ENCODE data around the gene EPS8. TPM values are rescaled to one million over a fixed set of nuclear protein-coding genes. Genes with fewer than 3 reads are reported as not detected.
A peak's percentile ranks its signal among the peaks of the same experiment; 100 is the strongest.

EPS8 gene
- total and polyA plus RNA-seq, 2 experiments from 2014 or later, result 43.1 to 83.2 TPM

DNA sequence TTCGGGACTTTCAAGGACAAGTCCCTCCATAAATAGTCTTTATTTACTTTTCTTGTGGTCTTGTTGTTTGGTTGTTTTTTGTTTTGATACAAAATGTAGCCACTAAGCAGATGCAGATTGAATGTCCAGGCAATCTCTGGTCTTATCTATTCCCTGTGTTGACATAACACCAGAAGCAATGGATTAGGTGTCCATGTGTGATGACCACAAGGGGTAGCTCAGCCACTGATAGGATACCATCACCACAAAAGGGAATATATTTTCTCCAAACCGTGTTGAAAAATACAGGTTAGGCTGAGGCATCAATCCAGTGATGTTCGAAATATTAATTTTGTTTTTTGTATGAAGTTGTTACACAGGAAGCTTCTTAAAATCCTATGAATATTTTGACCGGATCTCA, 196.3 kb downstream of the EPS8 start:
- H3K27me3 ChIP-seq, result no peaks in the 10 kb centered on the region
- DNase-seq (ENCODE audit: low spot score), result no peak
- WGBS (ENCODE audit: low lambda C conversion rate, missing lambda C conversion rate), result 67% methylated on average over 4 of the region's 4 CpGs
- no peaks in the 10 kb centered on the region for H4K20me1 ChIP-seq (ENCODE audit: insufficient read depth, poor library complexity, severe bottlenecking)
- no peaks in the 10 kb centered on the region for H3K79me2 ChIP-seq
- no peak overlapping the region for H2AFZ ChIP-seq
- H3K9me2 ChIP-seq (replicated peaks; ENCODE audit: insufficient read depth), result no peaks in the 10 kb centered on the region
- no peak overlapping the region for H3K4me2 ChIP-seq
- H3K27ac ChIP-seq, result no peak overlapping the region
- TF ChIP-seq, protein P1, sequence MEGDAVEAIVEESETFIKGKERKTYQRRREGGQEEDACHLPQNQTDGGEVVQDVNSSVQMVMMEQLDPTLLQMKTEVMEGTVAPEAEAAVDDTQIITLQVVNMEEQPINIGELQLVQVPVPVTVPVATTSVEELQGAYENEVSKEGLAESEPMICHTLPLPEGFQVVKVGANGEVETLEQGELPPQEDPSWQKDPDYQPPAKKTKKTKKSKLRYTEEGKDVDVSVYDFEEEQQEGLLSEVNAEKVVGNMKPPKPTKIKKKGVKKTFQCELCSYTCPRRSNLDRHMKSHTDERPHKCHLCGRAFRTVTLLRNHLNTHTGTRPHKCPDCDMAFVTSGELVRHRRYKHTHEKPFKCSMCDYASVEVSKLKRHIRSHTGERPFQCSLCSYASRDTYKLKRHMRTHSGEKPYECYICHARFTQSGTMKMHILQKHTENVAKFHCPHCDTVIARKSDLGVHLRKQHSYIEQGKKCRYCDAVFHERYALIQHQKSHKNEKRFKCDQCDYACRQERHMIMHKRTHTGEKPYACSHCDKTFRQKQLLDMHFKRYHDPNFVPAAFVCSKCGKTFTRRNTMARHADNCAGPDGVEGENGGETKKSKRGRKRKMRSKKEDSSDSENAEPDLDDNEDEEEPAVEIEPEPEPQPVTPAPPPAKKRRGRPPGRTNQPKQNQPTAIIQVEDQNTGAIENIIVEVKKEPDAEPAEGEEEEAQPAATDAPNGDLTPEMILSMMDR (IDR thresholded peaks at IDR 0.05; ENCODE audit: poor library complexity), result no peak
- no peak for TF ChIP-seq EZH2 (IDR thresholded peaks at IDR 0.05; ENCODE audit: borderline replicate concordance)
- no peak for TF ChIP-seq EZH2phosphoT487 (IDR thresholded peaks at IDR 0.05; ENCODE audit: low read depth, severe bottlenecking, unreplicated experiment)
- H3K4me3 ChIP-seq, result no peak overlapping the region
- H3K4me1 ChIP-seq (ENCODE audit: insufficient read depth), result no peaks in the 10 kb centered on the region
- H3K36me3 ChIP-seq (replicated peaks; ENCODE audit: insufficient read depth, low read depth), result no peaks in the 10 kb centered on the region
- H3K9me3 ChIP-seq (ENCODE audit: low read depth), result no peaks in the 10 kb centered on the region

GRCh38 chr12:15591811-15592210, 197.4 kb downstream of the EPS8 start:
- WGBS (ENCODE audit: low lambda C conversion rate, missing lambda C conversion rate), result 90% methylated on average over 5 of the region's 5 CpGs
- TF ChIP-seq EZH2phosphoT487 (IDR thresholded peaks at IDR 0.05; ENCODE audit: low read depth, severe bottlenecking, unreplicated experiment) (no peak), EZH2 (IDR thresholded peaks at IDR 0.05; ENCODE audit: borderline replicate concordance) (no peak)
- TF ChIP-seq, protein P1 (IDR thresholded peaks at IDR 0.05; ENCODE audit: poor library complexity), result no peak
- Histone ChIP-seq H2AFZ (no peak overlapping the region), H3K4me1 (ENCODE audit: insufficient read depth) (no peaks in the 10 kb centered on the region), H3K4me2 (no peak overlapping the region), H3K9me2 (replicated peaks; ENCODE audit: insufficient read depth) (no peaks in the 10 kb centered on the region), H3K36me3 (replicated peaks; ENCODE audit: insufficient read depth, low read depth) (no peaks in the 10 kb centered on the region), H3K27me3 (no peaks in the 10 kb centered on the region), H3K9me3 (ENCODE audit: low read depth) (no peaks in the 10 kb centered on the region), H4K20me1 (ENCODE audit: insufficient read depth, poor library complexity, severe bottlenecking) (no peaks in the 10 kb centered on the region), H3K4me3 (no peak overlapping the region), H3K79me2 (no peaks in the 10 kb centered on the region), H3K27ac (no peak overlapping the region)
- DNase-seq (ENCODE audit: low spot score), result no peak

DNA sequence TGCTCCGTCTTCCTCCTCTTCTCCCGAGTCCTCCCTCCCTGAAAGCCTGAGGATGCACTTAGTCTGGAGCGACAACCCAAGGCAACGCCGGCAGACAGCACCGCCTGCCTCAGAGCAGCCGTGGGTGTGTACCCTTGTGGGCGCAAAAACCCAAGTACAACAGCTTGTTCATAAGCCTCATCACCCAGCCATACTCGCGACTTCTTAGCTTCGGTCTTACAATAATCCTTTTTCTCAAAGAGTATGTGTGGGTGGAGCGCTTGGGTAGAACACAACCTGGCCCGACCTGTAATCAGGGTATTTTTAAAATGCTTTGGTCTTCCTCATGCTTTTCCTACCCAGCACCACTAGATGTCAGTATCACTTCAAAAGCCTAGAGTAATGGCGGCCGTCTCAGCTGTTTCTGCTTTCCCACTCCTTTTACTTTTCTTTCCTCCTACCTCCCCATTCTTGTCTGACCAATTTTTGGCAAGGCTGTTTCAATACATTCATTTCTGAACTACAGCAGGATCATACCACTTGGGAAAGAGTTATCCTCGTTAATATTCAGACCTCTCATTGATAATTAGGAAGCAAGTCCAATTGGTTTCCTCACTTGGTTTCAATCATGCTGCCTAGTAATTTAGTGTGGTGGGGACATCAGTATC, 198.9 kb downstream of the EPS8 start:
- Histone ChIP-seq H3K27me3 (no peaks in the 10 kb centered on the region), H4K20me1 (ENCODE audit: insufficient read depth, poor library complexity, severe bottlenecking) (no peaks in the 10 kb centered on the region), H3K27ac (no peak overlapping the region), H2AFZ (peak overlapping the region; percentile 73), H3K79me2 (no peaks in the 10 kb centered on the region), H3K9me2 (replicated peaks; ENCODE audit: insufficient read depth) (no peaks in the 10 kb centered on the region), H3K36me3 (replicated peaks; ENCODE audit: insufficient read depth, low read depth) (no peaks in the 10 kb centered on the region), H3K4me3 (no peak overlapping the region), H3K4me1 (ENCODE audit: insufficient read depth) (no peaks in the 10 kb centered on the region), H3K4me2 (peak overlapping the region; percentile 69), H3K9me3 (ENCODE audit: low read depth) (no peaks in the 10 kb centered on the region)
- no peak for TF ChIP-seq EZH2phosphoT487 (IDR thresholded peaks at IDR 0.05; ENCODE audit: low read depth, severe bottlenecking, unreplicated experiment)
- TF ChIP-seq, protein P1 (IDR thresholded peaks at IDR 0.05; ENCODE audit: poor library complexity), result peak; percentile 93
- WGBS (ENCODE audit: low lambda C conversion rate, missing lambda C conversion rate), result 22% methylated on average over 16 of the region's 16 CpGs
- DNase-seq (ENCODE audit: low spot score), result peak; percentile 78
